Eye (tissue), 1 donor: ENCODE data around the gene PALLD.

Experiments
- DNase-seq: peaks from one replicate; pipeline ENCODE4 v3.0.0-alpha.2; 2015

The PALLD gene

DNA sequence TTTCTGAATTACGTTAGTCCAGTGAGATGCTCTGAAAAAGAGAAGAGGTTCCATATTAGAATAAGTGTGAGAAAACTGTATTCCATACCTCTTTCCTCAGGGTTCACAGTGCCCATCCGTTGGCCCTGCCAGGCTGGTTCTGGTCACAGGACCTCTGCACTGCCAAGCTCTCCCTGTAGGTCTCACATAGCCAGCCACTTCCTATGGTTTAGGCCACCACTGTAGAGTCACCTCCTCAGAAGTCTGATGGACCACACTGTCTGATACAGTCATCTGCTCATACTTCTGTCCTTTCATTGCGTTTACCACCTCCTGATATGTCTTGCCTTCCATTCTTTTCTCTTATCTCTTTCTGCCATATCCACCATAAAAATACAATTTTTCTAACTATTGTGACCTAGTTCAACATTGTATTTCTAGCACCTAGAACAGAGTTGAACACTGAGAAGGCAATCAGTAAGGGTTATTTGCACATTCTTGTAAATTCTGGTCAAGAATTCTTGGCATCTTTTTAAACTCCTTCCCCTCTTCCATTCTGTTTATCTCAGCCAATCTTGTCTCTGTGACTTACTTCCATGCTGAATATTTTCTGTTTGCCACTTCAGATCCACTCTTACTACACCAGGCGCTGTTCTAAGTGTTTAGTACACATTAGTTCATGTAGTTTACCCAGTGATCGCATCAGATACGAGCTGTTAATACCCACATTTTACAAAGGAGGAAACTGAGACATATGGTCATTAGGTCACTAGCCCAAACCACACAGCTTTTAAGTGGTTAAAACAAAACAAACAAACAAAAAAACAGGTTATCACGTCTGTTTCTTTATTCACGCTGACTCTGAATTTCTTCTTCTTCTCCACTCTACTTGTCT, 387.6 kb downstream of the PALLD start:
- DNase-seq = no peak

DNA sequence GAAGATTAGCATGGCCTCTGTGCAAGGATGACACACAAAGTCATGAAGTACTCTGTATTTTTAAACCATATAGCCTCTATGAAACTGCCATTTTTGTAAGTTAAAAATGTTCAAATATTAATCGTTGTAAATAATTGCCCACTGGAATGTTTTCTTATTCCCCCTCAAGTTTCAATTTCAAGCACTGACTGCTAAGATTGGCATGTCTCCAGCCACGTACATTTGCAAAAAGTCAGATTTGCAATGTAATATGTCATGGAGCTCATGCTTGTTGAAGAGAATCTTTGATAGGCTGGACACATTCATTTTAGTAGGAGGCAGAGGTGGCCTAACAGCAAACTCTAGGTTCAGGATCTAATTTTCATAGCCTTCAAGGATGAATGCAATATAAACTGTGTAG, 388.5 kb downstream of the PALLD start:
- DNase-seq = no peak

DNA sequence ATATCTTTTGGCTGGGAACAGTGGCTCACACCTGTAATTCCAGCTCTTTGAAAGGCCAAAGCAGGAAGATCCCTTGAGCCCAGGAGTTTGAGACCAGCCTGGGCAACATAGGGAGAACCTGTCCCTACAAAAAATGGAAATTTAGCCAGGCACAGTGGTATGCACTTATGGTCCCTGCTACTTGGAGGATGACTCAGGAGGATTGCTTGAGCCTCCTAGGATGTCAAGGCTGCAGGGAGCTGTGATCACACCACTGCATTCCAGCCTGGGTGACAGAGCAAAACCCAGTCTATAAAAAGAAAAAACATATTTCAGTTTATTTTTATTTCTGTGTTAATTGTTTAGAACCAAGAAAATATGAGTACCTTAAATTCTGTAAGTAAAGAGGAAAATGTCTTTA, 389.5 kb downstream of the PALLD start:
- DNase-seq = no peak

DNA sequence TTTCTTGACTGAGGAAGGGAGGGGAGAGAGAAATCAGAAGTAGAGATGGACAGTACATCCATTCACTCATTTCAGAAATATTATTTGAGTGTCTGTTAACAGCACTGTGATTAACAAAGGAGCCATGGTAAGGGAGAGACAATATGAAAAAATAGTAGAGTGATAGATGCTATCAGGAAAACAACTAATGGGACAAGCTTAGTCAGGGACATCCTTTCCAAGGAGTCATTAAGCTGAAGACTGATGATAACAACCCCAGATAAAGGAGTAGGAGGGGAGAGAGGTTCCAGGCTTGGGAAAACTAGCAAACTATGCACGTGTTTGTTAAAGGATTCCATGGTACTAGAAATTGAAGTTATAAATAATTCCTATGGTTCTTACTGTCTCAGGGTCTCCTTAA, 391.0 kb downstream of the PALLD start:
- no peak for DNase-seq

DNA sequence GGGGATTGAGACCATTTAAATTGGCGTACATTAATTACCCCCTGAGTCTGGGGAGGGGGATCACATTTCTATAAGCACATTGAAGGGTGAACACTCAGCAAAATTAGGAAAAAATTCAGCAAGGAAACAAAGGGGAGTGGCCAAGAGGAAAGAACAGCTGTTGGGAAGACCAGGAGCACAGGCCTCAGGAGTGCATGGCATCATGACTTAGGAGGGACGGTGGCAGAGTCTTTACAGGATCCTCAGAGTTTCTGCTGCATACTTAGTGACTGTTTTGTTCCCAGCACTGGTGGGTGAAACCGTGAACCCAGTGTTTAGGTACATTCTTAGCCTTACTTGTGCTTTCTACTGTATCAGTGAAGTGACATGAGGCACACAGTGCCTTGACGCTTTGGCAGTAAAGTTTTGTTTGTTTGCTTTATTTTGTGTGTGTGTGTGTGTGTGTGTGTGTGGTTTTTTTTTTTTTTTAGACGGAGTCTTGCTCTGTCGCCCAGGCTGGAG, 391.9 kb downstream of the PALLD start:
- no peak for DNase-seq

DNA sequence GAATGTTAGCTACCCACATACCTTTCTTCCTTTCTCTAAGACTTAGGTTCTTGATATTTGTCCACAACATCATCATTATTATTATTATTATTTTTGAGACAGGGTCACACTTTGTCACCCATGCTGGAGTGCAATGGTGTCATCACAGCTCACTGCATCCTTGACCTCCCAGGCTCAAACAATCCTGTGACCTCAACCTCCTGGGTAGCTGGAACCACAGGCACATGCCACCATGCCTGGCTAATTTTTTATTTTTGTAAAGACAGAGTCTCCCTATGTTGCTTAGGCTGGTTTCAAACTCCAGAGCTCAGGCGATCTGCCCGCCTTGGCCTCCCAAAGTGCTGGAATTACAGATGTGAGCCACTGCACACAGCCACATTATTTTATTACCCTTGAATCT, 394.2 kb downstream of the PALLD start:
- no peak for DNase-seq

DNA sequence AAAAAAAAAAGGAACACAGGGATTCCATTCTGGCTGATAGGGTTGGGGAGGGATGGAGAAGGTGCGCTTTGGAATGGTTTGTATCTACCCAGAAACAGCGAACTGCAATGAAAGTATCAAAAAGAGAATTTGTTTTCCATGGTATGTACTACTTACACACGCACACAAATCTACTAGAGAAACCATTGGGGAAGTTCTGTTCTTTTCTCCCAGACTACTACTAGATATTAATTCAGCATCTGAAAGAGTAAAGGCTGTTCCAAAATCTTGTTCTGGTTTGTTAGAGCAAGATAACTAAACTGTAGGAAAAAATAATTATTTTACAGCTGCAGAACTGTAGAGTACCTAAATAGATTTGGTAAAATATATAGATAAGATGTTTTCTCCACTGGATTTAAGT, 394.8 kb downstream of the PALLD start:
- DNase-seq = no peak

DNA sequence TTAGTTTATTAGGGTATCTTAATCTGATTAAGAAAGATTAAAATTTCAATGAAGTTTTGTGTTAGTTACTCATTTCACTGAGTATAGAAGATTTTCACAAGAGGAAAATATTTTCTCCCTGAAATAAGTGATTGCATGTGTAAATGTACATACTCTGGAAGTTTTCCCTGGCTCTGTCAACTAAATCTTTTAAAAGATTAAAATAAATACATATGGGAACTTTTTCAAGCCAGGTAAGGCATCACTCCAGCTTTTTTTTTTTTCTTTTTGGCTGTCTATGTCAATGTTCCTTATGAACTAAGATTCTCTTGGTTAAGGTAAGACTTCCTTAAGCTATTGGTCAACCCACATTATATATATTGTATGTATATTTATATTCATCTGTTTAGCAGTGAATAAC, 395.6 kb downstream of the PALLD start:
- DNase-seq = no peak

DNA sequence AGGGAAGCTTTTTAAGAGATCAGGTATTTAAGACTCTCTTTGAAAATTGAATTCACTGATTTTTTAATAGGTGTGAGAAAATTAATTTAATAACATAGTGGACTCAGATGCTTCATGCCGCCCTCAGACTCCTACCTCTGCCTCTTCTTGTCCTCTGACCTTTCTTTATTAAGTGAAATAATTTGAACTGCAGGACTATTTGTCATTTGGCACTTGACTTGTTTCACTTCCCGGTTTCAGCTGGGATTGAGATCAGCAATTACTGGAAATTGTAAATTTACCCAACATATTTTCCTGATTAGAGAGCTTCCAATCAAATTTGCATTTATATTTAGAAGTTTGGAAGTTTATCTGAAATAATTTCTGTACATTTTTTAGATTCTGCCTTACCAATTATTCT, 396.4 kb downstream of the PALLD start:
- no peak for DNase-seq

DNA sequence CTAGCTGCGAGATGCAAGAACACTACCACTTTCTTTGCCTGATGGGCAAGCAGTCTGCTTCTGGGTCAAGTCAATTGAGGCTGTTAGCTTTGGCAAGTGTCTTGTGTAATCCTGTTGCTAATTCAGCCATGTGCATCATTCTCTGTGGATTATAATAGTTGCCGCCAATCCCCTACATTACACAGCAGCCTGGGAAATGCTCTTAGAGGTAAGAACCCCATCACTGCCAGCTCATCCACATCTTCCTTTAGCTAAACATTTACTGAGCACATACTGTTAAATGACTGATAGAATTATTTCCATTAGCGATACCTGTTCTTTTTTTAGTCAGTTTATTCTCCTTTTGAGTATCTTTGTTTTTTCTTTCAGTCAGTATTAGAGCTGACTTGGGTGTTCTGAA, 397.0 kb downstream of the PALLD start:
- no peak for DNase-seq

DNA sequence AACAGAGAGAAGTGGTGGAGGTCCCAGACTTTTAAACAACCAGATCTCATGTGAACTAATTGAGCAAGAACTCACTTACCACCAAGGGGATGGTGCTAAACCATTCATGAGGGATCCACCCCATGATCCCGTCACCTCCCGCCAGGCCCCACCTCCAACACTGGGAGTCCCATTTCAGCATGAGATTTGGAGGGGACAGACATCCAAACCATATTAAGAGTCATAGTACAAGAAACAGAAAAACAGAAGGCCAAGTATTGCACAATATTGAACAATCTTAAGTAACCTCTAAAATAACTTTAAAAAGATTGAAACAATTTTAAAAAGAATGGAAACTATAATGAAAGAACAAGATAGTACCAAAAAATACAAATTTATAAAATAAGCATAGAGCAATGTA, 403.2 kb downstream of the PALLD start:
- no peak for DNase-seq

DNA sequence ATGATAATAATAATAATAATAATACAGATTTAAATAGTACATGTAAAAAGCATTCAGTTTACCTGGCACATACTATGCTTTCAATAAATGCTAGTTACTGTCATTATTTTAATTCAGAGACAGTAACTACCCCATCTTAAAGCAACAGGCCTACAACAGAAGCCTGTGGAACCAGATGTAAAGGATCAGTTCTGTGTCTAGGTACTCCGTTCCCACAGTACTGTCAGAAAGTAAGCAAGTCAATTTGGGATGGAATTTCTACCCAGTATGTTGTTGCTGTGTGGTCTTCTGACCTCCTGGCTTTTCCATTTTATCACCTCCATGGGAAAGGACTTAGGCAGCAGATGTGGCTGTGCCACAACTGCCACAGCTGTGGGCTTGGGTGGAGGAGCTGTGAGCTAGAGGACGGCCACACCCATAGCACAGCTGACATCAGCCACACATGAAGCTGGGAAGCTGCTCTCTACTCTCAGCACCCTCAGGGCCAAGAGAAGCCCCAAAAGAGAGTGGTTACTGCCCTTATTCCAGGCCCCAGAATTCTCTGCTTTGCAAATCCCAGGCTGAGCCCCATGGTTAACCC, 410.4 kb downstream of the PALLD start:
- no peak for DNase-seq

DNA sequence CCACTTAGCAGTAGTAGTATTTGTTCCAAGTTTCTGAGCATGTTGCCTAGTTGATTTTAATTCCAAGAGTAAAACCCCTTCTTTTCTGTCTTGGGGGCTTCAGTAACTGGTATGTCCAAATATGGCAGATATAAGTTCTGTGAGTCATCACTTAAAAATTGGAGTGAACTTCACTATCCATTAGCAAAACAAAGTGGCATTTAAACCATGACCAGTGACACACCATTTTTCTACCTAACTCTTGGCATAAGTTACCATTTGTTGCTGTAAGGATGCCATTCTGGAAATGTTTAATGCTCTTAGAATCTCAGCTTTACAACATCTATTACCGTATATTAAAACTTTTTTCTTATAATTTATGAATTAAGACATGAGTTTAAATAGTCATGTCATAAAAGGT, 411.2 kb downstream of the PALLD start:
- no peak for DNase-seq

DNA sequence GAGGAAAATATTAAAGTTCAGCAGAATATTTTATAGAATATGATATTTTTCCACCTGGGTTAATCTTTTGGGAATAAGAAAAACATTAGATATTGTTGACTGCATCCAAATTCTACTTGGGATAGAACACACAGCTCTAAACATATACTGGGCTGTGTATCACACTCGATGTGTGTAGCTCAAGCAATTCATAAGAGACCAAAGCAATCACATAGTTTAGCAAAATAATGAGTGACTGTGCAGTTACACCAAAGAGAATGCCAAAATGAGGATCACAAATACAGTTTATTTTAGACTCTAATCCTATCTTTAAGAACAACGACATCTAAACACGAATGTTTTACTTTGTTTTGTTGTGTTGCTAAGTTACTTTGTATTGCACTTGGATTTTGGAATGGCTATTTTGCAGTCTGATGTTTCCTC, 412.0 kb downstream of the PALLD start:
- DNase-seq = no peak

DNA sequence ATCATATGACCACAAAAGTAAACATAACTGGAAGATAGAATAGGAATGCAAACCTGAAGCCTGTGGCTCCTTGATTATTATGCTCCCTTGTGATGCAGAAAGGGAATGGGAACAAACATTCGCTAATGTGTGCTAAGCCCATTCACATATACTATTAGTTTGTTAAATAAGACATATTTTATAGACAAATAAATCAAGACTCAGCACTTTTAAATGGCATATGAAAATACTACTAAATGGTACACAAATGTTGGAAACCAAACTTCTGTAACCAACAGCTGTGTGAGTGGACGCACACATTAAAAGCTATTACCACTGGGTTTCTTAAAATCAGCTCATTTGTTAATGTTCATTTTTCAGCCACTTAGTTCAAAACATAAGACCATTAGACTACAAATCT, 417.2 kb downstream of the PALLD start:
- no peak for DNase-seq

DNA sequence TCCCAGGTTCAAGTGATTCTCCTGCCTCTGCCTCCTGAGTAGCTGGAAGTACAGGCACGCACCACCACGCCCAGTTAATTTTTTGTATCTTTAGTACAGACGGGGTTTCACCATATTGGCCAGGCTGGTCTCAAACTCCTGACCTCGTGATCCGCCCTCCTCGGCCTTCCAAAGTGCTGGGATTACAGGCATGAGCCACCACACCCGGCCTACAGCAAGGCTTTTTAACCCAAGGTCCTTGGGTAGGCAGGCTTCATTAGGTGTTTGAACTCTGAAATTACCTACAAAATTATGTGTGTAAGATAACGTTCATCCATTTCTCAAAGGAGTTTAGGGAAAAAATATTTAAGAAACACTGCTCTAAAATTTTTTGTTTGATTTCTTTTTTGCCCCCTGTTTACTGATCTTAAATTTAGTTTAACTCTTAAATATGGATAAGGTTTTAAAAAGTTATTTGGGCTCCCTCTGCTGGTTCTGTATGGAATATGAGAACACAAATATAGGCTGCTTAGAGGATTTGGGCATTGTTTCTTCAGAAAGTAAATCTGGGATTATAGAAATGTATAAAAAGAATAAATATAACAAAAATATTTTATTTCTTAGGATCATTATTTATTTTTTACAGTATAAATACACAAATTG, 420.4 kb downstream of the PALLD start:
- DNase-seq = peak; percentile 81

DNA sequence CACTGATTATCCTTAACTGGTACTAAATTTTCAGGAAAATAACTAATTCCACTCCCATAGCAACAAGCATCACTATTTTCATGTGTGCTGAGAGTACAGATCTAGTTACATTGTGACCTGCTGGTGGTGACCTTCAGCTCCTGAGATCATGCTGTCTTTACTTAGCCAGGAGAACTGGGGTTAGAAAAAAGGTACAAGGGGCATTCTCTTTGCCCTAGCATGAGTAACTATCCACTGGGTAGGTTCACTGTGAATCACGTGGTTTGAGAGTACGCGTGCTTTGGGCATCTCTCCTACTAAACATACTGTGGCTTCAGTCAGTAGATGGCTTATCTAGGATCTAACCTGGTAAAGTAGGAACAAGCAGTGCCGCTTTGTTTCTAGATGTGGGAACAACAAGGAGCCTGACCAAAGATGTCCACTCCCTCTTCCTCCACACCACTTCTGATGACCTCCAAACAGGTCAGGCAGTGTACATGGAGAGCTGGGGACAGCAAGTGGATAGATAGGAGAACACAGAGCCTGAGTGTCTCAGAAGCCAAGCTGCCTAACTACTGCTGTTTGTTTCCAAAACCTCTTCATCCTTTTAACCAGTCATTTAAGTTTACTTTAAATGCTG, 423.0 kb downstream of the PALLD start:
- DNase-seq = no peak

DNA sequence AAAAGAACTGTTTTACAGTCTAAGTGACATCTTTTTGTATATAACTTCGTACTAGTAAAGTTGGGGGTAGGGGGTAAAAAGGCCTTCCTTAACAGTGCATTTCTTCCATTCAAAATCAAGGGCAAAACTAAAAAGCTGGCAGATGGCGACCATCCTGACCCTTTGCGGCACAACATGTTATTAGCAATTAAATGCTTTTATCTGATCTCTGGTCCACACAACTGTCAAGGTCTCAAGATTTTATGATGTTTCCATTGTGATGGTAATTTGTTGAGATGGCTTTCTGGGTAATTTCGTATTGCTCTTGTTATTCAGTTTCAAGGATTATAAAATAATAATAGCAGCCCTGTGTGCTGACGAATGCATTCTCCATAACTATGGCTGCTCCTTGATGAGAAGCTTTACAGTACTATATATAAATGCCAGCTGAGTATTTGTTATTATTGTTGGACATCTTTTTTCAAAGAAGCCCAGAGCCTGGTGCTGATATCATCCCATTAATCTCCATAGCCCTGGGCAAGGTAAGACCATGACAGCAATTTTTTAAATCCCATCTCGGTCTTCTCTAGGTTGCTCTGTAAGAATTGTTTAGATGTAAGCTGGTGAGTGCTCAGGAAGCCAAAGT, 423.7 kb downstream of the PALLD start:
- peak; percentile 33 for DNase-seq

DNA sequence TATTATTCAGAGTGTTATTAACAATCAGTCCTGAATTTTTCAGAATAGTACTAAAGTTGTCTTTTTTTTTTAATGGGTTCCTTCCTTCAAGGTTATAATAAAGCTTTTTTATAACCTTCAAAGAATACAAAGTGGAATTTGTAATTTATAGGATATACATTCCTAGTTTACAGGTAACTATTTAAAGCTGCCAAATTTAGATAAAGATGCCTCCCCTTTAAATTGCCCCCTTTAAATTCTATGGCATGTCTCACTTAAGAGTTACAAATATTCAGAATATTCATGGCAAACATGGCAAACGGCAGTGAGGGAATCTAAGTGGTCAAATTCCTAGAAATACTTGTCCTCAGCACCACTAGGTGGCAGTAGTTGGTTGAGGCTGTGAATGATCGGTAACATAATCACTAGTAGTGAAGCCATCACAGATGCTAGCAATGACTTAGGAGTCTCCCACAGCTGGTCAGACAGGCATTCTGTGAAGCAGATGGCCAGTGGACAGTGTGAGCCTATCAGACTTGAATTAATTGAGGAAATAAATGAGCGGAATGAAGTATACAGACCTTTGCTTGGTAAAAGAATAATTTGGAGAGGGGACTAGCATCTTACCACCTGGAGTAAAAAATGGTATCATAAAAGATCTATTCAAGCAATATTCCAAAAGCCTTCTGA, 426.8 kb downstream of the PALLD start:
- DNase-seq = peak; percentile 94

DNA sequence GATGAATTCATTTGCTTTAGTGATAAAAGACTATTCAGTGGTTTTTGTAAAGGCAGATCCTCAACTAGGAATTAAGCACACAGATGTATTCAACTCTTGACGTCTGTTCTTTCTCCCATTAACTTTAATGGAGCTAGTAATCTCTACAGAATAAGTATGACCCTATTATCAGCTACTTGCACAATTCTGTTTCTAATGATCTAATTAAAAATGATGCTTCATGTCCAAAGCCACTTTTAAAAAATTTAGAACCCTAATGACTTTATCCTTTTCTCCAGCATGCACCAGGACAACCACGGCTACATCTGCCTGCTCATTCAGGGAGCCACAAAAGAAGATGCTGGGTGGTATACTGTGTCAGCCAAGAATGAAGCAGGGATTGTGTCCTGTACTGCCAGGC, 427.8 kb downstream of the PALLD start:
- peak; percentile 35 for DNase-seq

DNA sequence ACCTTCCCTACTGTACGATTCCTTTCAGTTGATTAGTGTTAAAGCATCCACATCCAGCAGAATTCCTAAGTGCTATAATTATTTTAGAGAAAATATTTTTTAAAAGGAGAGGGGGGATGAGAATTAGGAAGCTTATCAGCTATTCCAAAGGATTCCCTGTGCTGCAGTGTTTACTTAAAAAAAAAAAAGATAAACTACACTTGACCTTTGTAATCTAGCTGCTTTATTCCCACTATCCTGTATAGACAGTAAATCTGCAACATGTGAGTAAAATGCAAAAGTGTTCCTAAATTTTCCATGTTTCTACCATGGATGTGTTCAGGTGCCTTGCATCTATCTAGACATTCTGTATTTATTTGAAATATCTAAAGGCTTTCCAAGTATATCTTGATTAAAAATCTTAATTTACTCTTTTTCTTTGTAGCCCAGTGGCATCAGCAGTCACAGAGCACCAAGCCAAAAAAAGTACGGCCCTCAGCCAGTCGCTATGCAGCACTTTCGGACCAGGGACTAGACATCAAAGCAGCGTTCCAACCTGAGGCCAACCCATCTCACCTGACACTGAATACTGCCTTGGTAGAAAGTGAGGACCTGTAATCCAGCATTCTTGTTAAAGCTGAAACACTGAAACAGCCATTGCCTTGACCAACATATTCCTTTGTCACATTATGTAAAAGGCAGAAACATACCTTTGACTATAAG, 429.1 kb downstream of the PALLD start:
- no peak for DNase-seq

DNA sequence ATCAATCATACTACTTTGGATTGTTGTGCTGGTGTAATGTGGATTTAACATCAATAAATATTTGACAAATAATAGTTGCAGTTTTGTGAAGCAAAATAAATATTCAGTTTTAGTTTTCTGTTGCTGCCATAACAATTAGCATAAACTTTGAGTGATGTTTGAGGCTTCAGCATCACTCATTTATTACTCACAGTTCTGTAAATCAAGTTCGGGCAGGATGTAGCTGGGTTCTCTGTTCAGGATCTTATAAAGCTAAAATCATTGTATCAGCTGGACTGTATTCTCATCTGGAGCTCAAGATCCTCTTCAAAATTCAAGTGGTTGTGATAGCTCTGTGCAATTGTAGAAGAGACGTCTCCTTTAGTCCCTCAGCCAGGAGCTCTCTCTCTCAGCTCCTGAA, 431.5 kb downstream of the PALLD start:
- DNase-seq = no peak
